ENCODE measurements around the gene ARID3A.

DNA sequence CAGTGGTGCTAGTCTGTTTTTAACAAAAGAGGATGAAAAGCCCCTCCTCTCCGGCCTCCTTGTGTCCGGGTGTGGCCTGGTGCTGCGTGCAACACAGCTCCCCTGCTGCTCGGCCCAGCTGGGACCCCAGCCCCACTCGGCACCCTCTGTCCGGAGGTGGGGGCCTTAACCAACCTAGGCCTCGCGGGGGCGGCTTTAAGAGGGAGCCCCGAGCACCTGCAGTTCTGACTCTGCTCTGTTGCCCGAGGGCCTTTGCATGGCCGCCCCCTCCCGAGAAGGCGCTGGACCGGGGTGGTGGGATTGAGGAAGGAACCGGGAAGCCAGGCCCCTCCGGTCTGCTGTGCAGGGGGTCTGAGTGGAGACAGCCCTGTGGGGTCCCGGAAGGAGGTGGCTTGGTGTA lies 68.7 kb downstream of the ARID3A start:
- TF ChIP-seq, protein P1, sequence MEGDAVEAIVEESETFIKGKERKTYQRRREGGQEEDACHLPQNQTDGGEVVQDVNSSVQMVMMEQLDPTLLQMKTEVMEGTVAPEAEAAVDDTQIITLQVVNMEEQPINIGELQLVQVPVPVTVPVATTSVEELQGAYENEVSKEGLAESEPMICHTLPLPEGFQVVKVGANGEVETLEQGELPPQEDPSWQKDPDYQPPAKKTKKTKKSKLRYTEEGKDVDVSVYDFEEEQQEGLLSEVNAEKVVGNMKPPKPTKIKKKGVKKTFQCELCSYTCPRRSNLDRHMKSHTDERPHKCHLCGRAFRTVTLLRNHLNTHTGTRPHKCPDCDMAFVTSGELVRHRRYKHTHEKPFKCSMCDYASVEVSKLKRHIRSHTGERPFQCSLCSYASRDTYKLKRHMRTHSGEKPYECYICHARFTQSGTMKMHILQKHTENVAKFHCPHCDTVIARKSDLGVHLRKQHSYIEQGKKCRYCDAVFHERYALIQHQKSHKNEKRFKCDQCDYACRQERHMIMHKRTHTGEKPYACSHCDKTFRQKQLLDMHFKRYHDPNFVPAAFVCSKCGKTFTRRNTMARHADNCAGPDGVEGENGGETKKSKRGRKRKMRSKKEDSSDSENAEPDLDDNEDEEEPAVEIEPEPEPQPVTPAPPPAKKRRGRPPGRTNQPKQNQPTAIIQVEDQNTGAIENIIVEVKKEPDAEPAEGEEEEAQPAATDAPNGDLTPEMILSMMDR (IDR thresholded peaks at IDR 0.05) = no peak
- TF ChIP-seq POLR2A (IDR thresholded peaks at IDR 0.05) = no peak

All from sigmoid colon (tissue), 3 donors.